Measurements from ENCODE around the gene PGAP2. TPM values are rescaled to one million over a fixed set of nuclear protein-coding genes. Genes with fewer than 3 reads are reported as not detected.
A peak's percentile ranks its signal among the peaks of the same experiment; 100 is the strongest.

The PGAP2 gene
- total RNA-seq, 2 experiments from 2014 or later = 33.6 to 39.2 TPM

GRCh38 chr11:3823303-3823702 lies 14.9 kb downstream of the PGAP2 start:
- Mint-ChIP-seq H3K27ac (no peak overlapping the region), H3K4me1 (peaks cover 27% of the 10 kb centered on the region), H3K9me3 (ENCODE audit: low read depth) (no peaks in the 10 kb centered on the region), H3K36me3 (ENCODE audit: low read depth) (peaks cover 40% of the 10 kb centered on the region), H3K4me3 (no peak overlapping the region), H3K27me3 (no peaks in the 10 kb centered on the region)
- ChIA-PET CTCF (interaction anchor here (0.7 to 2.2 kb wide), 6 partner anchors 15 to 274 kb away, joined by 3 to 7 read pairs (median 3); partner anchors contain the start of gene PGAP2), POLR2A (no interaction called here)
- intact Hi-C loops (cut with DNase I, micrococcal nuclease) = no loop called here
- ATAC-seq = no peak
- DNase-seq = no peak

GRCh38 chr11:3823762-3824506 lies 15.6 kb downstream of the PGAP2 start:
- Mint-ChIP-seq H3K4me3 (no peak overlapping the region), H3K36me3 (ENCODE audit: low read depth) (peaks cover 41% of the 10 kb centered on the region), H3K27me3 (no peaks in the 10 kb centered on the region), H3K27ac (no peak overlapping the region), H3K9me3 (ENCODE audit: low read depth) (no peaks in the 10 kb centered on the region), H3K4me1 (peaks cover 27% of the 10 kb centered on the region)
- no peak for DNase-seq
- ATAC-seq = no peak
- ChIA-PET POLR2A (no interaction called here), CTCF (interaction anchor here (1.0 to 2.2 kb wide), 4 partner anchors 9 to 249 kb away, joined by 3 to 7 read pairs (median 6); partner anchors contain the start of gene PGAP2)
- intact Hi-C loops (cut with DNase I, micrococcal nuclease) = loop anchor here (1.0 to 2.0 kb wide), 2 partner anchors 15 to 248 kb away; no protein-coding TSS in a partner anchor

GRCh38 chr11:3824714-3825472 lies 16.5 kb downstream of the PGAP2 start:
- H3K4me3 Mint-ChIP-seq = no peak overlapping the region
- no peaks in the 10 kb centered on the region for H3K27me3 Mint-ChIP-seq
- intact Hi-C loops (cut with DNase I, micrococcal nuclease) = loop anchor here (1.0 to 2.0 kb wide), 2 partner anchors 14 to 247 kb away; no protein-coding TSS in a partner anchor
- H3K9me3 Mint-ChIP-seq (ENCODE audit: low read depth) = no peaks in the 10 kb centered on the region
- DNase-seq (peak; percentile 89), ATAC-seq (peak; percentile 93)
- ChIA-PET CTCF (interaction anchor here (0.6 to 2.6 kb wide), 16 partner anchors 8 to 257 kb away, joined by 3 to 13 read pairs (median 4); no protein-coding TSS in a partner anchor), POLR2A (interaction anchor here (0.9 to 1.0 kb wide), 2 partner anchors 11 to 233 kb away, joined by 3 to 4 read pairs; no protein-coding TSS in a partner anchor)
- H3K27ac Mint-ChIP-seq = peak overlapping the region; percentile 68
- H3K36me3 Mint-ChIP-seq (ENCODE audit: low read depth) = peaks cover 46% of the 10 kb centered on the region
- H3K4me1 Mint-ChIP-seq = peaks cover 27% of the 10 kb centered on the region

- intact Hi-C loops (cut with DNase I, micrococcal nuclease) = loop anchor here in 1 of 2 experiments (2.0 kb wide), 1 partner anchor 13 kb away; no protein-coding TSS in a partner anchor
- DNase-seq = no peak
- POLR2A ChIA-PET = interaction anchor here (0.9 to 1.5 kb wide), 3 partner anchors 10 to 232 kb away, joined by 3 to 4 read pairs (median 3); no protein-coding TSS in a partner anchor
- no peak for ATAC-seq
- peak overlapping the region; percentile 69 for H3K27ac Mint-ChIP-seq
- no peak overlapping the region for H3K4me3 Mint-ChIP-seq
- H3K27me3 Mint-ChIP-seq = no peaks in the 10 kb centered on the region
- CTCF ChIA-PET = interaction anchor here (0.6 to 2.6 kb wide), 19 partner anchors 8 to 256 kb away, joined by 3 to 13 read pairs (median 4); no protein-coding TSS in a partner anchor
- H3K4me1 Mint-ChIP-seq = peaks cover 32% of the 10 kb centered on the region
- H3K9me3 Mint-ChIP-seq (ENCODE audit: low read depth) = no peaks in the 10 kb centered on the region
- H3K36me3 Mint-ChIP-seq (ENCODE audit: low read depth) = peaks cover 52% of the 10 kb centered on the region
These were observed 17.3 kb downstream of the PGAP2 start for GRCh38 chr11:3825473-3826154.

GRCh38 chr11:3826721-3827120 lies 18.4 kb downstream of the PGAP2 start:
- ChIA-PET CTCF (interaction anchor here (0.5 to 2.6 kb wide), 6 partner anchors 9 to 238 kb away, joined by 3 to 10 read pairs (median 4); partner anchors contain the start of genes PGAP2 and RHOG), POLR2A (interaction anchor here (0.6 to 1.5 kb wide), 2 partner anchors 12 to 76 kb away, joined by 3 to 4 read pairs; no protein-coding TSS in a partner anchor)
- Mint-ChIP-seq H3K27me3 (no peaks in the 10 kb centered on the region), H3K36me3 (ENCODE audit: low read depth) (peaks cover 64% of the 10 kb centered on the region), H3K4me3 (no peak overlapping the region), H3K27ac (peak overlapping the region; percentile 69), H3K4me1 (peaks cover 43% of the 10 kb centered on the region), H3K9me3 (ENCODE audit: low read depth) (no peaks in the 10 kb centered on the region)
- intact Hi-C loops (cut with DNase I, micrococcal nuclease) = no loop called here
- DNase-seq (no peak), ATAC-seq (no peak)

GRCh38 chr11:3827434-3828186 lies 19.2 kb downstream of the PGAP2 start:
- DNase-seq = no peak
- Mint-ChIP-seq H3K4me1 (peaks cover 52% of the 10 kb centered on the region), H3K9me3 (ENCODE audit: low read depth) (no peaks in the 10 kb centered on the region), H3K27ac (peak overlapping the region; percentile 63), H3K4me3 (no peak overlapping the region), H3K36me3 (ENCODE audit: low read depth) (peaks cover 67% of the 10 kb centered on the region), H3K27me3 (no peaks in the 10 kb centered on the region)
- intact Hi-C loops (cut with DNase I, micrococcal nuclease) = no loop called here
- ATAC-seq = no peak
- POLR2A ChIA-PET = interaction anchor here (0.6 kb wide), 1 partner anchor 77 kb away, joined by 4 read pairs; no protein-coding TSS in a partner anchor
- CTCF ChIA-PET = interaction anchor here (0.7 to 1.3 kb wide), 4 partner anchors 13 to 237 kb away, joined by 3 to 4 read pairs (median 4); partner anchors contain the start of genes PGAP2 and RHOG

- POLR2A ChIA-PET = no interaction called here
- intact Hi-C loops (cut with DNase I, micrococcal nuclease) = no loop called here
- DNase-seq (no peak), ATAC-seq (no peak)
- CTCF ChIA-PET = interaction anchor here (0.9 to 3.1 kb wide), 4 partner anchors 9 to 242 kb away, joined by 4 to 15 read pairs (median 6); no protein-coding TSS in a partner anchor
- H3K4me1 Mint-ChIP-seq = peaks cover 69% of the 10 kb centered on the region
- no peaks in the 10 kb centered on the region for H3K9me3 Mint-ChIP-seq (ENCODE audit: low read depth)
- H3K27ac Mint-ChIP-seq = peak overlapping the region; percentile 79
- no peak overlapping the region for H3K4me3 Mint-ChIP-seq
- no peaks in the 10 kb centered on the region for H3K27me3 Mint-ChIP-seq
- peaks cover 80% of the 10 kb centered on the region for H3K36me3 Mint-ChIP-seq (ENCODE audit: low read depth)
These were observed 21.7 kb downstream of the PGAP2 start for GRCh38 chr11:3830088-3830487.

- Mint-ChIP-seq H3K9me3 (ENCODE audit: low read depth) (no peaks in the 10 kb centered on the region), H3K27me3 (no peaks in the 10 kb centered on the region), H3K4me1 (peaks cover 73% of the 10 kb centered on the region), H3K27ac (peak overlapping the region; percentile 90), H3K4me3 (no peak overlapping the region), H3K36me3 (ENCODE audit: low read depth) (peaks cover 82% of the 10 kb centered on the region)
- DNase-seq (no peak), ATAC-seq (no peak)
- CTCF ChIA-PET = interaction anchor here (0.6 to 3.1 kb wide), 6 partner anchors 9 to 242 kb away, joined by 3 to 15 read pairs (median 4); no protein-coding TSS in a partner anchor
- POLR2A ChIA-PET = interaction anchor here (1.5 to 1.8 kb wide), 2 partner anchors 10 to 11 kb away, joined by 4 to 5 read pairs; partner anchors contain the start of gene RHOG
- intact Hi-C loops (cut with DNase I, micrococcal nuclease) = loop anchor here in 1 of 2 experiments (1.0 kb wide), 1 partner anchor 11 kb away; no protein-coding TSS in a partner anchor
These were observed 22.4 kb downstream of the PGAP2 start for GRCh38 chr11:3830730-3831129.

- no peaks in the 10 kb centered on the region for H3K9me3 Mint-ChIP-seq (ENCODE audit: low read depth)
- H3K4me3 Mint-ChIP-seq = peak overlapping the region; percentile 13
- DNase-seq = peak; percentile 50
- ChIA-PET POLR2A (interaction anchor here (0.7 to 1.8 kb wide), 3 partner anchors 9 to 33 kb away, joined by 4 to 5 read pairs (median 4); partner anchors contain the start of gene RHOG), CTCF (interaction anchor here (0.7 to 3.1 kb wide), 8 partner anchors 10 to 241 kb away, joined by 3 to 15 read pairs (median 4); partner anchors contain the start of genes RHOG and STIM1)
- peaks cover 80% of the 10 kb centered on the region for H3K36me3 Mint-ChIP-seq (ENCODE audit: low read depth)
- intact Hi-C loops (cut with DNase I, micrococcal nuclease) = loop anchor here in 1 of 2 experiments (1.0 kb wide), 1 partner anchor 10 kb away; no protein-coding TSS in a partner anchor
- peak overlapping the region; percentile 90 for H3K27ac Mint-ChIP-seq
- peaks cover 75% of the 10 kb centered on the region for H3K4me1 Mint-ChIP-seq
- H3K27me3 Mint-ChIP-seq = no peaks in the 10 kb centered on the region
- peak; percentile 67 for ATAC-seq
These were observed 23.2 kb downstream of the PGAP2 start for GRCh38 chr11:3831378-3832239.
